ENCODE data around the gene PTPRM. TPM values are rescaled to one million over a fixed set of nuclear protein-coding genes. Genes with fewer than 3 reads are reported as not detected.

Gene PTPRM
- total and polyA plus RNA-seq, 7 donors = 3.9 to 151 (median 62.8) TPM

GRCh38 chr18:7561909-7562460 lies 5.1 kb upstream of the PTPRM start:
- Histone ChIP-seq H3K9me3 (no peaks in the 10 kb centered on the region), H3K27me3 (no peaks in the 10 kb centered on the region), H3K4me1 (peaks cover 0 to 40% (median 33%) of the 10 kb centered on the region in 4 donors), H3K27ac (peak overlapping the region in 3 of 4 donors; percentile 60 to 67 (median 65)), H3K4me3 (no peak overlapping the region), H3K36me3 (no peaks in the 10 kb centered on the region)
- TF ChIP-seq EP300 (IDR thresholded peaks at IDR 0.05) (no peak), CTCF (IDR thresholded peaks at IDR 0.05) (no peak), POLR2A (IDR thresholded peaks at IDR 0.05) (no peak), POLR2AphosphoS5 (IDR thresholded peaks at IDR 0.05) (no peak)
- intact Hi-C loops (cut with DNase I) = loop anchor here (10.0 kb wide), 2 partner anchors 187 to 923 kb away; no protein-coding TSS in a partner anchor
- WGBS, 2 donors = 64 to 81% methylated on average over 7 of the region's 7 CpGs
- DNase-seq = no peak

- Histone ChIP-seq H3K4me1 (peaks cover 0 to 40% (median 33%) of the 10 kb centered on the region in 4 donors), H3K27me3 (no peaks in the 10 kb centered on the region), H3K4me3 (no peak overlapping the region), H3K9me3 (no peaks in the 10 kb centered on the region), H3K27ac (peak overlapping the region in 3 of 4 donors; percentile 60 to 67 (median 65)), H3K36me3 (no peaks in the 10 kb centered on the region)
- intact Hi-C loops (cut with DNase I) = loop anchor here (10.0 kb wide), 2 partner anchors 188 to 922 kb away; no protein-coding TSS in a partner anchor
- TF ChIP-seq POLR2AphosphoS5 (IDR thresholded peaks at IDR 0.05) (no peak), POLR2A (IDR thresholded peaks at IDR 0.05) (no peak), CTCF (IDR thresholded peaks at IDR 0.05) (no peak), EP300 (IDR thresholded peaks at IDR 0.05) (no peak)
- 67 to 74% methylated on average over 6 of the region's 6 CpGs for WGBS, 2 donors
- DNase-seq = no peak
Measured at GRCh38 chr18:7562491-7562890, 4.6 kb upstream of the PTPRM start.

- H3K9me3 ChIP-seq = no peaks in the 10 kb centered on the region
- DNase-seq = no peak
- TF ChIP-seq POLR2AphosphoS5 (IDR thresholded peaks at IDR 0.05) (peak in 2 of 4 donors; percentile 62 to 67), EP300 (IDR thresholded peaks at IDR 0.05) (no peak), POLR2A (IDR thresholded peaks at IDR 0.05) (no peak), CTCF (IDR thresholded peaks at IDR 0.05) (no peak)
- peak overlapping the region in 3 of 4 donors; percentile 93 to 98 (median 94) for H3K4me3 ChIP-seq
- no peaks in the 10 kb centered on the region for H3K36me3 ChIP-seq
- peak overlapping the region; percentile 94 to 96 (median 95) for H3K27ac ChIP-seq
- H3K4me1 ChIP-seq = peaks cover 0 to 55% (median 41%) of the 10 kb centered on the region in 4 donors
- H3K27me3 ChIP-seq = no peaks in the 10 kb centered on the region
- intact Hi-C loops (cut with DNase I) = loop anchor here (2.0 to 10.0 kb wide), 7 partner anchors 52 to 919 kb away; no protein-coding TSS in a partner anchor
Measured at GRCh38 chr18:7565677-7566076, 1.4 kb upstream of the PTPRM start.

- 15 to 23% methylated on average over 4 of the region's 4 CpGs for WGBS, 2 donors
- peak overlapping the region; percentile 94 to 96 (median 95) for H3K27ac ChIP-seq
- H3K36me3 ChIP-seq = no peaks in the 10 kb centered on the region
- intact Hi-C loops (cut with DNase I) = loop anchor here (2.0 to 10.0 kb wide), 7 partner anchors 51 to 919 kb away; no protein-coding TSS in a partner anchor
- peak overlapping the region; percentile 29 to 98 (median 94) for H3K4me3 ChIP-seq
- no peaks in the 10 kb centered on the region for H3K27me3 ChIP-seq
- no peaks in the 10 kb centered on the region for H3K9me3 ChIP-seq
- DNase-seq = no peak
- H3K4me1 ChIP-seq = peaks cover 0 to 55% (median 41%) of the 10 kb centered on the region in 4 donors
- TF ChIP-seq EP300 (IDR thresholded peaks at IDR 0.05) = no peak
- no peak for TF ChIP-seq POLR2AphosphoS5 (IDR thresholded peaks at IDR 0.05)
- no peak for TF ChIP-seq POLR2A (IDR thresholded peaks at IDR 0.05)
- TF ChIP-seq CTCF (IDR thresholded peaks at IDR 0.05) = no peak
Measured at GRCh38 chr18:7566244-7566566, 911 bp upstream of the PTPRM start.

All from sigmoid colon (tissue), 7 donors.